ENCODE results near the gene PLCH1.

DNA sequence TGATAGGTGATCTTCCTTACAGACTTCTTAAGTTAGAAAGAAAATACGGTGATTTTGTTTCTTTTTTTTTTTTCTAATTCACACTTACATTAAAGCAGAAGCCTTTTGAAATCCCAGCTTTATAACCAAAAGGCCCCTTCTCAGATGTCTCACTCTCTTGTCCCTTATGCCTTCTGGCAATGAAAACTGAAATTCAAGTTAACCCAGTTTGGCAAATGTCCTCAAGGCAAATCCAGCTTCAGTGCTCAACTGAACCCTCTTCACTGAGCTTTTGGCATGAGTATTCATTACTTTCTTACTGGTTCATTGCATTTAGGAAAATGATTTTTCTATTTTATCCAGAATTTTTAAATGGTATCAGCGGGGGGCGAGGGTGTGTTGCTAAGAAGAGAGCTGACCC, 17.0 kb downstream of the PLCH1 start:
- TF ChIP-seq, protein P1, sequence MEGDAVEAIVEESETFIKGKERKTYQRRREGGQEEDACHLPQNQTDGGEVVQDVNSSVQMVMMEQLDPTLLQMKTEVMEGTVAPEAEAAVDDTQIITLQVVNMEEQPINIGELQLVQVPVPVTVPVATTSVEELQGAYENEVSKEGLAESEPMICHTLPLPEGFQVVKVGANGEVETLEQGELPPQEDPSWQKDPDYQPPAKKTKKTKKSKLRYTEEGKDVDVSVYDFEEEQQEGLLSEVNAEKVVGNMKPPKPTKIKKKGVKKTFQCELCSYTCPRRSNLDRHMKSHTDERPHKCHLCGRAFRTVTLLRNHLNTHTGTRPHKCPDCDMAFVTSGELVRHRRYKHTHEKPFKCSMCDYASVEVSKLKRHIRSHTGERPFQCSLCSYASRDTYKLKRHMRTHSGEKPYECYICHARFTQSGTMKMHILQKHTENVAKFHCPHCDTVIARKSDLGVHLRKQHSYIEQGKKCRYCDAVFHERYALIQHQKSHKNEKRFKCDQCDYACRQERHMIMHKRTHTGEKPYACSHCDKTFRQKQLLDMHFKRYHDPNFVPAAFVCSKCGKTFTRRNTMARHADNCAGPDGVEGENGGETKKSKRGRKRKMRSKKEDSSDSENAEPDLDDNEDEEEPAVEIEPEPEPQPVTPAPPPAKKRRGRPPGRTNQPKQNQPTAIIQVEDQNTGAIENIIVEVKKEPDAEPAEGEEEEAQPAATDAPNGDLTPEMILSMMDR (IDR thresholded peaks at IDR 0.05) = no peak
- TF ChIP-seq POLR2AphosphoS5 (IDR thresholded peaks at IDR 0.05) = no peak
